A673 (cell line): Measurements from ENCODE around the gene ABCG1.

Experiments
- CTCF ChIP-seq: fragments of 300-800, 200-600 bp; sonication (generic); conservative IDR thresholded peaks from 2 replicates; pipeline ENCODE4 v1.5.1; 2017; ENCODE audit warnings: low read depth, mild to moderate bottlenecking, antibody characterized with exemption, low read length, moderate library complexity, mixed read lengths
- EZH2 ChIP-seq: fragments of 200-600 bp; sonication (generic); IDR thresholded peaks from 2 replicates; pipeline ENCODE4 v1.6.1; 2017; ENCODE audit warnings: borderline replicate concordance, low read depth, mild to moderate bottlenecking, mixed read lengths, antibody characterized with exemption, low read length; ENCODE audit not compliant: poor library complexity, severe bottlenecking

- no peak for TF ChIP-seq CTCF
- TF ChIP-seq EZH2, result no peak
Observed at GRCh38 chr21:42203936-42204335, 15.0 kb upstream of the ABCG1 start.
